ENCODE measurements around the gene FTO.

The FTO gene

DNA sequence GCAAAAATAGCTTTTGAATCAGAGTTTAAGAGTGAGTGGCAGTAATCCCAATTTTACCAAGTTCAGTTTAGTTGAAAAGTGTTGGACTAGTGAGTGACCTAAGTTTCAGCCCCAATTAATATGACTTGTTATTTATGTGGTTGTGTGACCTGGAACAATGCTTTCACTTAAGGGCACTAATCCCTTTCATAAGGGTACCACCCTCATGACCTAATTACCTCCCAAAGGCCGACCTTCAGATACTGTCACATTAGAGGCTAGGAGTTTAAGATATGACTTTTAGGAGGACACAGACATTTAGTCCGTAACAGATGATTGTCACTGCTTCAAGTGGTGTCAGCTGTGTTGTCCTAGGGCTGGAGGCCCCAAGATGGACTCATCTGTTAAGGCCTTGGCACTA, 392.7 kb downstream of the FTO start:
- TF ChIP-seq, protein P1, sequence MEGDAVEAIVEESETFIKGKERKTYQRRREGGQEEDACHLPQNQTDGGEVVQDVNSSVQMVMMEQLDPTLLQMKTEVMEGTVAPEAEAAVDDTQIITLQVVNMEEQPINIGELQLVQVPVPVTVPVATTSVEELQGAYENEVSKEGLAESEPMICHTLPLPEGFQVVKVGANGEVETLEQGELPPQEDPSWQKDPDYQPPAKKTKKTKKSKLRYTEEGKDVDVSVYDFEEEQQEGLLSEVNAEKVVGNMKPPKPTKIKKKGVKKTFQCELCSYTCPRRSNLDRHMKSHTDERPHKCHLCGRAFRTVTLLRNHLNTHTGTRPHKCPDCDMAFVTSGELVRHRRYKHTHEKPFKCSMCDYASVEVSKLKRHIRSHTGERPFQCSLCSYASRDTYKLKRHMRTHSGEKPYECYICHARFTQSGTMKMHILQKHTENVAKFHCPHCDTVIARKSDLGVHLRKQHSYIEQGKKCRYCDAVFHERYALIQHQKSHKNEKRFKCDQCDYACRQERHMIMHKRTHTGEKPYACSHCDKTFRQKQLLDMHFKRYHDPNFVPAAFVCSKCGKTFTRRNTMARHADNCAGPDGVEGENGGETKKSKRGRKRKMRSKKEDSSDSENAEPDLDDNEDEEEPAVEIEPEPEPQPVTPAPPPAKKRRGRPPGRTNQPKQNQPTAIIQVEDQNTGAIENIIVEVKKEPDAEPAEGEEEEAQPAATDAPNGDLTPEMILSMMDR (IDR thresholded peaks at IDR 0.05; ENCODE audit: extremely low read depth, missing control alignments) = no peak
- DNase-seq (ENCODE audit: low spot score) = no peak

DNA sequence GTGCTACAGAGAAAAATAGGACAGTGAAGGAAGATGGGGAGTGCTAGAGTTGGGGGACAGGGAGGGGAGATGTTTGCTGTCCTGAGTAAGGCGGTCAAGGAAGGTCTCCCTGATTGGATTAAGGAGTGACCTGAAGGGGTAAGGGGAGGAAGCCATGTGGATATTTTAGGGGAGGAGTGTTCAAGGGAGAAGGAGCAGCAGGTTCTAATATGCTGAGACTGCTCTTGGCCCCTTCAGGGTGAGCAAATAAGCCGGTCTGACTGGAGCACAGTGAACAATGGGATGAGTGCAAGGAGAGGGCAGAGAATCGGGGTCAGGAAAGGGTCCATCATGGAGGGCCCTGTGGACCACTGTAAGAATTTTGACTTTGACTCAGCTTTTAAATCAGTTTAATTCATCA, 393.8 kb downstream of the FTO start:
- no peak for DNase-seq (ENCODE audit: low spot score)
- TF ChIP-seq, protein P1 (IDR thresholded peaks at IDR 0.05; ENCODE audit: extremely low read depth, missing control alignments) = no peak

DNA sequence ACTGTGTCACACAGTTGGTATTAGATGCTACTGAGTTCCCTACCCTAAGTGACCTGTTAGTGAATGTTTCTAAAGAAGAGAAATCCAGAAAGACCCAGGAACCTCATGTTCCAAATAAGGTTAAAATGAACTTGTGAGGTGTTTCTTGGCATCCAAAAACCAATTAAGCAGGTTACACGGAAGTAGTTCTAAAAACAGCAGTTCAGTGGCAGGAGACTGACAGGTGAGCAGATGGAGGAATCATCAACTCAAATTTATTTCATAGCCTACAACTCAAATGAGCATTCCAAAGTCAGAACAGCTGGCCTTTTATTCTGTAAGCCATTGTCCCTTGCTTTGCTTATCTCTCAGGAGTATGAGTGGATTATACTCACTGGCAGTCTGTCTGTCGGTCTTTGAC, 394.3 kb downstream of the FTO start:
- TF ChIP-seq, protein P1 (IDR thresholded peaks at IDR 0.05; ENCODE audit: extremely low read depth, missing control alignments) = no peak
- DNase-seq (ENCODE audit: low spot score) = no peak

DNA sequence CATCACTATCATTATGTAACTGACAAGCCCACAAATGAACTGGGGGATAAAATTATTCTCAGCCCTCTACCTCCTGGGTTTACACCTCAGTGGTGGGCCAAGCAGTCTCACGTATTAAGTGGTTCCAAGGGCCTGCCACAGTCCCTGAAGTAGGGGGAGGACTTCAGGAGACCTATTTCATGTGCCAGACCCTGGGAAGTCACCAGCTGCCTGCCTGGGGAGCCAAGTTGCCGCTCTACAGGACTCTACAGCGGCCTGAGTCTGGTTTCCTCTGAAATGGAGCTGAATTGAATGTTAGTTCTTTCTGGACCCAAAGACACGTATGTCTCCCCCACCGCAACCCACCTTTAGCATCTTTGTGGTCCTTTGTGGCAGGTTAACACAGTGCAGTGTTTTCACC, 395.7 kb downstream of the FTO start:
- TF ChIP-seq, protein P1 (IDR thresholded peaks at IDR 0.05; ENCODE audit: extremely low read depth, missing control alignments) = no peak
- DNase-seq (ENCODE audit: low spot score) = no peak

- DNase-seq (ENCODE audit: low spot score) = no peak
- TF ChIP-seq, protein P1 (IDR thresholded peaks at IDR 0.05; ENCODE audit: extremely low read depth, missing control alignments) = no peak
Observed at GRCh38 chr16:54102888-54103866, 399.2 kb downstream of the FTO start.

- TF ChIP-seq, protein P1 (IDR thresholded peaks at IDR 0.05; ENCODE audit: extremely low read depth, missing control alignments) = no peak
- no peak for DNase-seq (ENCODE audit: low spot score)
Observed at GRCh38 chr16:54106057-54106456, 402.1 kb downstream of the FTO start.

DNA sequence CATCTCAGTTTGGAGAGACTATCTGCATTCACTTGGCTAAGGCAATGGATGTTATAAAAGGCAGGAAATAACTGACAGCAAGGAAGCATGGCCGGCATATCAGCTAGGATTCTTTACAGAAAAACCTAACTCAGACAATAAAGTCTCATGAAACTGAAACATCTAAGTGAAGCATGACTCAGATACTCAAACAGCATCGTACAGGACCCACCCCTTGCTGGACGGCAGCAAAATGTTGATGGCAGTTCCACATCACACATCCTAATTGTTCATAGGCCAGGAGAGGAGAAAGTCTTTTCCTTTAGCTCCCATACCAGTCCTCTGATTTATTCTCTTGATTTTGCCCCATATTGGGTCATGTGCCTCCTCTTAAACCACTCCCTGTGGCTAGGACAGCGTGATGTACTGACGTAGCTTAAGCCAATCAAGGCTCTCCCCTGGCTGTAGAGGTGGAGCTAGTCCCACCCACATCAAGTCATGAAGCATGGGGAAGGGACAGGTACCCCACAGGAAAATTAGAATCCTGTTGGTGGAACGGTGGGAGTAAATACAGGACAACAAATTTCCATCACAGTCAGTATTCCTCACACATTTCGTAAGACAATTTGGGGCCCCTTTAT, 403.7 kb downstream of the FTO start:
- TF ChIP-seq, protein P1 (IDR thresholded peaks at IDR 0.05; ENCODE audit: extremely low read depth, missing control alignments) = no peak
- DNase-seq (ENCODE audit: low spot score) = no peak

Measured in GM20000 (cell line).